CD4-positive, alpha-beta T cell (primary cell): Measurements from ENCODE around the gene DHRS1. TPM values are rescaled to one million over a fixed set of nuclear protein-coding genes. Genes with fewer than 3 reads are reported as not detected.

Experiments used
- ATAC-seq: fragments of 200-7000 bp; cut with Tn5 transposase; one replicate; pipeline ENCODE4 v1.10.0; 2022; ENCODE audit warnings: mild to moderate bottlenecking; ENCODE audit not compliant: poor library complexity
- CTCF ChIA-PET: fragments of 350-600 bp; sonication (Branson Sonifier 250); formaldehyde crosslinking; loops from one replicate; lab custom pipeline; 2021; ENCODE audit warnings: antibody characterized with exemption, inconsistent platforms; lab: Charles Lee
- POLR2A ChIA-PET: fragments of 350-600 bp; sonication (Branson Sonifier 250); formaldehyde crosslinking; loops from one replicate; lab custom pipeline; 2021; ENCODE audit warnings: antibody characterized with exemption, inconsistent platforms; lab: Charles Lee
- DNase-seq, 14 experiments: peaks; one replicate each; pipeline ENCODE4 v3.0.0-alpha.2; 2013 to 2020; ENCODE audit warnings: mixed read lengths in 2 of 14
- H3K27ac ChIP-seq, 2 donors: one replicate each; pipeline versions ENCODE4 v1.5.1 to v1.7.0; 2013; ENCODE audit warnings: low read length in 2 of 2, low read depth in 1 of 2, mild to moderate bottlenecking in 1 of 2
- H3K27me3 ChIP-seq, 2 experiments: 1 replicate in 1 of 2; 2 replicates in 1 of 2; pipeline versions ENCODE4 v1.6.1 to v1.7.0; 2013; ENCODE audit warnings: low read length in 2 of 2, control low read depth in 1 of 2, mild to moderate bottlenecking in 1 of 2, moderate library complexity in 1 of 2; ENCODE audit not compliant: insufficient read depth in 2 of 2, control insufficient read depth in 1 of 2
- H3K36me3 ChIP-seq: one replicate; pipeline ENCODE4 v1.6.1; 2013; ENCODE audit warnings: low read length, control low read depth; ENCODE audit not compliant: insufficient read depth
- H3K4me1 ChIP-seq: one replicate; pipeline ENCODE4 v1.6.1; 2013; ENCODE audit warnings: low read length, control low read depth; ENCODE audit not compliant: insufficient read depth
- H3K4me3 ChIP-seq: one replicate; pipeline ENCODE4 v1.5.1; 2013; ENCODE audit warnings: mild to moderate bottlenecking, low read length, moderate library complexity
- H3K9me3 ChIP-seq, 2 experiments: 1 replicate in 1 of 2; 2 replicates in 1 of 2; pipeline versions ENCODE4 v1.6.1 to v1.7.0; 2013; ENCODE audit warnings: low read length in 2 of 2, mild to moderate bottlenecking in 2 of 2, control low read depth in 1 of 2, moderate library complexity in 1 of 2; ENCODE audit not compliant: control insufficient read depth in 1 of 2, insufficient read depth in 1 of 2
- H3K27ac Mint-ChIP-seq: one replicate; pipeline ENCODE4 v1.8.0; 2020; ENCODE audit warnings: mixed read lengths
- H3K27me3 Mint-ChIP-seq: one replicate; pipeline ENCODE4 v1.8.0; 2021; ENCODE audit warnings: mixed read lengths
- H3K36me3 Mint-ChIP-seq: one replicate; pipeline ENCODE4 v1.8.0; 2021; ENCODE audit warnings: low read depth, mixed read lengths
- H3K4me1 Mint-ChIP-seq: one replicate; pipeline ENCODE4 v1.8.0; 2021; ENCODE audit warnings: low read depth, mixed read lengths
- H3K4me3 Mint-ChIP-seq: one replicate; pipeline ENCODE4 v1.8.0; 2020; ENCODE audit warnings: mild to moderate bottlenecking, mixed read lengths
- H3K9me3 Mint-ChIP-seq: one replicate; pipeline ENCODE4 v1.8.0; 2020; ENCODE audit warnings: mixed read lengths
- CTCF ChIP-seq: fragments of 200-600 bp; IDR thresholded peaks from one replicate; pipeline ENCODE4 v1.8.0; 2022; ENCODE audit warnings: antibody characterized with exemption, mild to moderate bottlenecking
- intact Hi-C, 2 experiments: fragments of 100-400 bp; cut with DNase I in 1 of 2; cut with micrococcal nuclease in 1 of 2; formaldehyde crosslinking; loops; one replicate each; pipeline versions ENCODE4 v1.15.1 to v1.9.0; 2023 to 2025; cut with DNase I, micrococcal nuclease
- polyA plus RNA-seq, 2 donors: library from polyadenylated mRNA; unstranded; fragments of 120-200 nt; gene quantifications; one replicate each; pipeline ENCODE4 v1.2.1, GENCODE V29; 2013
- total RNA-seq, 174 experiments: library from RNA in 2 of 174; stranded (reverse) in 2 of 174; gene quantifications; one replicate each; pipeline ENCODE4 v1.2.3 and lab custom pipeline; 2021 to 2026

Gene DHRS1
- total RNA-seq = 10 to 100 TPM; 21.5 to 23.5 TPM
- 22.2 TPM for polyA plus RNA-seq (2013, experiment 1 of 2)
- polyA plus RNA-seq (2013, experiment 2 of 2) = 16.8 TPM
- total RNA-seq (lab: John Stamatoyannopoulos, UW) = 1.8 to 28.5 (median 13.0) reads per million in 172 experiments

- Histone ChIP-seq H3K9me3 (no peaks in the 10 kb centered on the region), H3K27ac (peak within 1 kb of the TSS; percentile 81 to 87), H3K27me3 (no peaks in the 10 kb centered on the region), H3K36me3 (peaks cover 54% of the 10 kb centered on the region), H3K4me3 (peak within 1 kb of the TSS; percentile 87), H3K4me1 (peaks cover 56% of the 10 kb centered on the region)
- peak within 1 kb of the TSS; percentile 98 for H3K27ac Mint-ChIP-seq
- no peak for TF ChIP-seq CTCF
- H3K36me3 Mint-ChIP-seq = peaks cover 87% of the 10 kb centered on the region
- POLR2A ChIA-PET = interaction anchor here (0.7 to 5.7 kb wide), 20 partner anchors 9 to 209 kb away, joined by 3 to 66 read pairs (median 6); partner anchors contain the start of genes CBLN3, CHMP4A, CIDEB and DCAF11
- peak; percentile 77 for ATAC-seq
- no peaks in the 10 kb centered on the region for H3K9me3 Mint-ChIP-seq
- H3K27me3 Mint-ChIP-seq = no peaks in the 10 kb centered on the region
- intact Hi-C loops = loop anchor here in 1 of 2 experiments (5.0 to 10.0 kb wide), 3 partner anchors 187 to 325 kb away; partner anchors contain the start of genes DCAF11 and NRL
- CTCF ChIA-PET = interaction anchor here (2.0 to 6.8 kb wide), 6 partner anchors 10 to 132 kb away, joined by 6 to 90 read pairs (median 20); partner anchors contain the start of genes CIDEB, LTB4R, LTB4R2 and MDP1
- H3K4me1 Mint-ChIP-seq = peaks cover 64% of the 10 kb centered on the region
- DNase-seq = peak; percentile 86 to 98 (median 92)
- H3K4me3 Mint-ChIP-seq = peak within 1 kb of the TSS; percentile 99
Observed at GRCh38 chr14:24299255-24300191, at the start of gene DHRS1, which contains the start of gene NOP9. TSS of gene DHRS1 (minus strand) at chr14:24299780. CDS start at chr14:24299106, 674 bp downstream. TSS of gene NOP9 (plus strand) at chr14:24299850. CDS start at chr14:24299955, 105 bp downstream.

GRCh38 chr14:24348186-24348585 lies 48.6 kb upstream of the DHRS1 start:
- no peaks in the 10 kb centered on the region for H3K36me3 ChIP-seq
- no peaks in the 10 kb centered on the region for H3K36me3 Mint-ChIP-seq
- intact Hi-C loops = no loop called here
- DNase-seq (no peak), ATAC-seq (no peak)
- H3K4me1 Mint-ChIP-seq = no peaks in the 10 kb centered on the region
- no peak overlapping the region for H3K4me3 ChIP-seq
- no peaks in the 10 kb centered on the region for H3K4me1 ChIP-seq
- CTCF ChIA-PET = interaction anchor here (0.5 kb wide), 1 partner anchor 16 kb away, joined by 3 read pairs; no protein-coding TSS in a partner anchor
- no peak overlapping the region for H3K27ac Mint-ChIP-seq
- H3K27ac ChIP-seq = no peak overlapping the region
- TF ChIP-seq CTCF = no peak
- H3K4me3 Mint-ChIP-seq = no peak overlapping the region
- H3K27me3 ChIP-seq = peaks cover 21 to 29% of the 10 kb centered on the region in 2 experiments
- POLR2A ChIA-PET = no interaction called here
- H3K9me3 Mint-ChIP-seq = no peaks in the 10 kb centered on the region
- H3K27me3 Mint-ChIP-seq = peaks cover 73% of the 10 kb centered on the region
- no peaks in the 10 kb centered on the region for H3K9me3 ChIP-seq

- TF ChIP-seq CTCF = no peak
- Mint-ChIP-seq H3K27ac (no peak overlapping the region), H3K9me3 (no peaks in the 10 kb centered on the region), H3K4me1 (no peaks in the 10 kb centered on the region), H3K27me3 (peaks cover 69% of the 10 kb centered on the region), H3K36me3 (no peaks in the 10 kb centered on the region), H3K4me3 (no peak overlapping the region)
- no peak for ATAC-seq
- DNase-seq = no peak
- ChIA-PET CTCF (no interaction called here), POLR2A (no interaction called here)
- intact Hi-C loops = no loop called here
- H3K9me3 ChIP-seq = no peaks in the 10 kb centered on the region
- H3K4me1 ChIP-seq = no peaks in the 10 kb centered on the region
- no peaks in the 10 kb centered on the region for H3K36me3 ChIP-seq
- H3K4me3 ChIP-seq = no peak overlapping the region
- no peak overlapping the region for H3K27ac ChIP-seq
- peaks cover 13 to 20% of the 10 kb centered on the region in 2 experiments for H3K27me3 ChIP-seq
Observed at GRCh38 chr14:24347134-24347533, 47.6 kb upstream of the DHRS1 start.
